ENCODE measurements around the gene ASIP. TPM values are rescaled to one million over a fixed set of nuclear protein-coding genes. Genes with fewer than 3 reads are reported as not detected.

Gene ASIP
- total RNA-seq, 1 experiment from 2014 or later, result not detected

DNA sequence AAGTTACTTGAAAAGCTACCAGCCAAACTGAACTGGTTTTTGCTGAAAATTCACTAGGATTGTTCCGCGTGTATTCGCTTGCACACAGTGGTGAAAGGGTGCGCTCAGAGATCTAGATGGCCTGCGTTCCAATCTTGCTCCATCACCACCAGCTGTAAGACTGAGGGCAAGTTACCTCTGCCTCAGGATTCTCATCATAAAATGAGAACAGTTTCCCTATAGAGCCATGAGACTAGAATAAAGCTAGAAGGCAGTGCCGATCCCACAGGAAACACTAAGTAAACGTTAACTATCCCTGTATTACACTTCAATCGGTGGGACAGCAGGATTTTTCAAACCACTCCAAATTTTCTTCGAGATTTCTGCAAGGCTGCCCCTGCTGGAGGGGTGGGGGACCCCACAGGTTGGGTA, 61.1 kb downstream of the ASIP start:
- peak overlapping the region; percentile 90 for H3K27ac Mint-ChIP-seq (ENCODE audit: unreplicated experiment)
- no peak overlapping the region for H3K4me3 Mint-ChIP-seq (ENCODE audit: unreplicated experiment)
- no peaks in the 10 kb centered on the region for H3K9me3 ChIP-seq
- no TSS peak for BruUV-seq (replicated peaks)
- H3K27me3 ChIP-seq (replicated peaks; ENCODE audit: control insufficient read depth, insufficient read depth, low read length), result no peaks in the 10 kb centered on the region
- peak; percentile 34 to 39 for TF ChIP-seq CTCF (IDR thresholded peaks at IDR 0.05; ENCODE audit: insufficient read depth in 1 of 2, low read depth in 1 of 2, low read length in 1 of 2, severe bottlenecking in 1 of 2, unreplicated experiment in 1 of 2)
- H3K4me1 ChIP-seq, result peaks cover 46% of the 10 kb centered on the region
- no peaks in the 10 kb centered on the region for H3K9me3 Mint-ChIP-seq (ENCODE audit: unreplicated experiment)
- DNase-seq, result no peak
- intact Hi-C loops (cut with micrococcal nuclease; ENCODE audit: unreplicated experiment), result loop anchor here (2.0 kb wide), 2 partner anchors 122 to 406 kb away; no protein-coding TSS in a partner anchor
- H3K4me3 ChIP-seq (ENCODE audit: low read depth, low read length), result peak overlapping the region; percentile 73
- ChIA-PET POLR2A (interaction anchor here (0.5 to 3.6 kb wide), 6 partner anchors 9 to 982 kb away, joined by 3 to 23 read pairs (median 11); partner anchors contain the start of genes DYNLRB1 and ITCH), CTCF (interaction anchor here (0.5 to 4.6 kb wide), 9 partner anchors 9 to 329 kb away, joined by 3 to 61 read pairs (median 4); no protein-coding TSS in a partner anchor)
- H3K27me3 Mint-ChIP-seq (ENCODE audit: insufficient read depth, unreplicated experiment), result no peaks in the 10 kb centered on the region
- H3K4me1 Mint-ChIP-seq (ENCODE audit: low read depth, unreplicated experiment), result peaks cover 15% of the 10 kb centered on the region
- peaks cover 31% of the 10 kb centered on the region for H3K36me3 Mint-ChIP-seq (ENCODE audit: insufficient read depth, unreplicated experiment)
- peaks cover 2% of the 10 kb centered on the region for H3K36me3 ChIP-seq (ENCODE audit: control insufficient read depth, insufficient read depth, low read length)

DNA sequence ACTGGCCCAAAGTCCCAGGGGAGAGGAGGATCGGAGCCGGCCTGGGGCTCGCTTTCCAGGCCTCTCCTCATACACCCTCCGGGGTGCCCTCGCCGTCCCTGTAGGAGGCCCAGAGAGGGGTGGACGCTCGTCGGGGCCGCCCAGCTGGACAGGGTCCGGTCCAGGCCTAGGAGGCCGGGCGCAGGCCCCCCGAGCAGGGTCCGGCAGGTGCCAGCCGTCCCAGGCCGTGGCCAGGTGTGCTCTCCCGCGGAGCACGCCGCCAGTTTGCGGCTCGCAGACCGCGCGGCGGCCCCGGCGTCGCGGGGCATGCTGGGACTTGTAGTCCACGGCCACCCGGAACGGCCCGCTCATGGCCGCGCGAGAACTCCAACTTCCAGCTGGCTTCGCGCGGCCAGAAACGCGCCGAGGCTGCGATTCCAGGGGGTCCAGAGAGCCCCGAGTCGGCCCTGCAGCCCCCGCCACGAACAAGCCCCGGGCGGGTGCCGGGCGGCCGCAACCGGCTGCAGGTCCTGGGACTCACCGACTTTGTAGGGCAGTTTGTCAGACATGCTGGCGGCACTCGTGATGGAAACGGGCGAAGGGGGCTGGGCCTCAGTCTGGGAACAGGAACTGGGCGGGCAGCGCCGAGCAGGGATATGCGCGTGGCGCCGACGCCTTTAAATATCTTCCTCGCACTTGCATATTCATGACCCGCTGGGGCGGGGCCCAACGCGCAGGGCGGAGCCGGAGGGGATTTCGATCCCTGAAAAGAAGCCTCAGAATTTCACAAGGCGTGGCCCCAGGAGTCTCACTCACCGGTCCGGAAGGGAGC, 61.7 kb downstream of the ASIP start, which contains the start of gene AHCY:
Gene AHCY, minus strand, starts transcription at position 633 of the 811 bp plus-strand sequence. Its CDS starts 85 bp downstream, at position 548.
- ChIA-PET CTCF (interaction anchor here (0.5 to 4.6 kb wide), 10 partner anchors 9 to 467 kb away, joined by 3 to 61 read pairs (median 4); partner anchors contain the start of gene ITCH), POLR2A (interaction anchor here (0.6 to 3.6 kb wide), 6 partner anchors 8 to 981 kb away, joined by 3 to 23 read pairs (median 11); partner anchors contain the start of genes DYNLRB1 and ITCH)
- Mint-ChIP-seq H3K9me3 (ENCODE audit: unreplicated experiment) (no peaks in the 10 kb centered on the region), H3K27me3 (ENCODE audit: insufficient read depth, unreplicated experiment) (no peaks in the 10 kb centered on the region), H3K27ac (ENCODE audit: unreplicated experiment) (peak within 1 kb of the TSS; percentile 90), H3K36me3 (ENCODE audit: insufficient read depth, unreplicated experiment) (peaks cover 25% of the 10 kb centered on the region), H3K4me1 (ENCODE audit: low read depth, unreplicated experiment) (peaks cover 15% of the 10 kb centered on the region), H3K4me3 (ENCODE audit: unreplicated experiment) (no peak within 1 kb of the TSS)
- BruUV-seq (replicated peaks), result no TSS peak
- Histone ChIP-seq H3K4me1 (peaks cover 46% of the 10 kb centered on the region), H3K27me3 (replicated peaks; ENCODE audit: control insufficient read depth, insufficient read depth, low read length) (no peaks in the 10 kb centered on the region), H3K36me3 (ENCODE audit: control insufficient read depth, insufficient read depth, low read length) (peaks cover 2% of the 10 kb centered on the region), H3K4me3 (ENCODE audit: low read depth, low read length) (peak within 1 kb of the TSS; percentile 73), H3K9me3 (no peaks in the 10 kb centered on the region)
- no peak for TF ChIP-seq CTCF (IDR thresholded peaks at IDR 0.05; ENCODE audit: insufficient read depth in 1 of 2, low read depth in 1 of 2, low read length in 1 of 2, severe bottlenecking in 1 of 2, unreplicated experiment in 1 of 2)
- intact Hi-C loops (cut with micrococcal nuclease; ENCODE audit: unreplicated experiment), result loop anchor here (1.0 to 2.0 kb wide), 4 partner anchors 8 to 406 kb away; no protein-coding TSS in a partner anchor
- DNase-seq, result peak; percentile 100

Measured in Caco-2 (cell line).